SK-N-SH (cell line): Measurements from ENCODE around the gene BICC1.

ENCODE experiments used
- CTCF ChIP-seq: fragments of 200-600 bp; sonication (generic); IDR thresholded peaks from 2 replicates; pipeline ENCODE4 v1.6.1; 2017; ENCODE audit warnings: antibody characterized with exemption, mild to moderate bottlenecking, moderate library complexity
- EP300 ChIP-seq, 2 experiments: IDR thresholded peaks; 2 replicates each; pipeline versions ENCODE4 v1.4.0 to v1.6.1; 2012; ENCODE audit warnings: borderline replicate concordance in 1 of 2, low read depth in 1 of 2, low read length in 1 of 2
- FOSL2 ChIP-seq: IDR thresholded peaks from 2 replicates; pipeline ENCODE4 v1.4.0; 2012; ENCODE audit warnings: low read depth, mild to moderate bottlenecking, moderate library complexity, borderline replicate concordance
- GABPA ChIP-seq: IDR thresholded peaks from 2 replicates; pipeline ENCODE4 v1.4.0; 2012; ENCODE audit warnings: low read depth, mild to moderate bottlenecking
- IRF3 ChIP-seq: fragments of 150-350 bp; IDR thresholded peaks from 2 replicates; pipeline ENCODE4 v1.6.1; 2016; ENCODE audit warnings: mild to moderate bottlenecking, low read depth, low read length
- JUND ChIP-seq: IDR thresholded peaks from 2 replicates; pipeline ENCODE4 v1.4.0; 2012
- MXI1 ChIP-seq: IDR thresholded peaks from 2 replicates; pipeline ENCODE4 v1.6.1; 2012; ENCODE audit warnings: mild to moderate bottlenecking, low read depth, low read length, improper control_type of control experiment
- RAD21 ChIP-seq: IDR thresholded peaks from 2 replicates; pipeline ENCODE4 v1.6.1; 2012; ENCODE audit warnings: mild to moderate bottlenecking, low read length
- RCOR1 ChIP-seq: fragments of 150-350 bp; IDR thresholded peaks from 2 replicates; pipeline ENCODE4 v1.6.1; 2017; ENCODE audit warnings: antibody characterized with exemption, low read length
- REST ChIP-seq: IDR thresholded peaks from 2 replicates; pipeline ENCODE4 v1.6.1; 2012; ENCODE audit warnings: mild to moderate bottlenecking, low read depth, low read length, moderate library complexity
- RXRA ChIP-seq: IDR thresholded peaks from 2 replicates; pipeline ENCODE4 v1.4.0; 2012; ENCODE audit warnings: low read depth, mild to moderate bottlenecking, borderline replicate concordance
- TCF12 ChIP-seq: IDR thresholded peaks from 2 replicates; pipeline ENCODE4 v1.4.0; 2012
- ZBTB33 ChIP-seq: IDR thresholded peaks from 2 replicates; pipeline ENCODE4 v1.4.0; 2012; ENCODE audit warnings: low read depth, borderline replicate concordance

GRCh38 chr10:58844680-58845079, 332.0 kb downstream of the BICC1 start:
- TF ChIP-seq CTCF: no peak
- TF ChIP-seq TCF12: no peak
- TF ChIP-seq JUND: no peak
- no peak for TF ChIP-seq EP300 (IDR thresholded peaks at IDR 0.05; ENCODE audit: borderline replicate concordance in 1 of 2, low read depth in 1 of 2, low read length in 1 of 2)
- TF ChIP-seq RCOR1: no peak
- TF ChIP-seq MXI1: no peak
- TF ChIP-seq RXRA: no peak
- TF ChIP-seq GABPA: no peak
- TF ChIP-seq RAD21: no peak
- TF ChIP-seq REST: no peak
- TF ChIP-seq ZBTB33: no peak
- TF ChIP-seq FOSL2: no peak
- TF ChIP-seq IRF3: no peak
